ENCODE results near the gene NRXN3. TPM values are rescaled to one million over a fixed set of nuclear protein-coding genes. Genes with fewer than 3 reads are reported as not detected.
"Not testable (repeated sequence)": the region's sequence is repeated elsewhere in the genome, so short reads cannot be mapped to it uniquely, and the experiment has no call there.

NRXN3 gene
- total RNA-seq, 1 donor from 2014 or later = 6.7 TPM

- no peak for DNase-seq (ENCODE audit: low spot score)
These were observed 841.1 kb downstream of the NRXN3 start for GRCh38 chr14:79011091-79011919.

- no peak for DNase-seq (ENCODE audit: low spot score)
These were observed 841.7 kb downstream of the NRXN3 start for GRCh38 chr14:79011920-79012204.

- no peak for DNase-seq (ENCODE audit: low spot score)
These were observed 846.8 kb downstream of the NRXN3 start for GRCh38 chr14:79016828-79017505.

GRCh38 chr14:79017561-79017960 is 847.4 kb downstream of the NRXN3 start:
- no peak for DNase-seq (ENCODE audit: low spot score)

GRCh38 chr14:79018836-79019235 is 848.7 kb downstream of the NRXN3 start:
- DNase-seq (ENCODE audit: low spot score) = no peak

- DNase-seq (ENCODE audit: low spot score) = not testable (repeated sequence)
These were observed 849.7 kb downstream of the NRXN3 start for GRCh38 chr14:79019898-79020297.

GRCh38 chr14:79021766-79022165 is 851.6 kb downstream of the NRXN3 start:
- no peak for DNase-seq (ENCODE audit: low spot score)

- DNase-seq (ENCODE audit: low spot score) = no peak
These were observed 857.0 kb downstream of the NRXN3 start for GRCh38 chr14:79027138-79027537.

- DNase-seq (ENCODE audit: low spot score) = no peak
These were observed 858.1 kb downstream of the NRXN3 start for GRCh38 chr14:79028281-79028680.

- DNase-seq (ENCODE audit: low spot score) = no peak
These were observed 866.3 kb downstream of the NRXN3 start for GRCh38 chr14:79036441-79036840.

- no peak for DNase-seq (ENCODE audit: low spot score)
These were observed 866.9 kb downstream of the NRXN3 start for GRCh38 chr14:79037106-79037505.

- DNase-seq (ENCODE audit: low spot score) = no peak
These were observed 867.4 kb downstream of the NRXN3 start for GRCh38 chr14:79037593-79037992.

GRCh38 chr14:79040790-79041189 is 870.6 kb downstream of the NRXN3 start:
- no peak for DNase-seq (ENCODE audit: low spot score)

- no peak for DNase-seq (ENCODE audit: low spot score)
These were observed 873.2 kb downstream of the NRXN3 start for GRCh38 chr14:79043194-79043889.

GRCh38 chr14:79044894-79045624 is 874.9 kb downstream of the NRXN3 start:
- DNase-seq (ENCODE audit: low spot score) = no peak

GRCh38 chr14:79050787-79051727 is 880.9 kb downstream of the NRXN3 start:
- DNase-seq (ENCODE audit: low spot score) = no peak

GRCh38 chr14:79051742-79052141 is 881.6 kb downstream of the NRXN3 start:
- no peak for DNase-seq (ENCODE audit: low spot score)

GRCh38 chr14:79056879-79057278 is 886.7 kb downstream of the NRXN3 start:
- DNase-seq (ENCODE audit: low spot score) = no peak

GRCh38 chr14:79057333-79057732 is 887.2 kb downstream of the NRXN3 start:
- DNase-seq (ENCODE audit: low spot score) = no peak

GRCh38 chr14:79062226-79062625 is 892.1 kb downstream of the NRXN3 start:
- no peak for DNase-seq (ENCODE audit: low spot score)

- DNase-seq (ENCODE audit: low spot score) = no peak
These were observed 894.0 kb downstream of the NRXN3 start for GRCh38 chr14:79064214-79064613.
